Measurements from ENCODE around the gene SRSF4. TPM values are rescaled to one million over a fixed set of nuclear protein-coding genes. Genes with fewer than 3 reads are reported as not detected.

SRSF4 gene
- total and polyA plus RNA-seq, 9 of the 15 experiments (the other 6 are each of a cell fraction or from before 2014, with no cell fraction given) = 15.9 to 132 (median 82.0) TPM

- TF ChIP-seq BRD9 (IDR thresholded peaks at IDR 0.05; ENCODE audit: low read depth, partially characterized antibody) = peak; percentile 66
- no peak for TF ChIP-seq GTF3C2 (IDR thresholded peaks at IDR 0.05; ENCODE audit: borderline replicate concordance, extremely low read depth, insufficient read length)
- TF ChIP-seq MBD2 (IDR thresholded peaks at IDR 0.05; ENCODE audit: borderline replicate concordance, low read depth) = peak; percentile 78
- no peak for TF ChIP-seq ZNF655 (CRISPR knock-in tag; IDR thresholded peaks at IDR 0.05)
- TF ChIP-seq RNF2 (IDR thresholded peaks at IDR 0.05) = peak; percentile 75; the same call in 1 of the 2 replicates
- peak; percentile 53 for TF ChIP-seq XRCC5 (IDR thresholded peaks at IDR 0.05; ENCODE audit: low read depth, low read length)
- TF ChIP-seq PHF20 (IDR thresholded peaks at IDR 0.05; ENCODE audit: partially characterized antibody) = peak; percentile 90
- TF ChIP-seq HMGN3 (IDR thresholded peaks at IDR 0.05; ENCODE audit: borderline replicate concordance, extremely low read depth, insufficient read length, low read depth, low read length) = peak; percentile 95
- TF ChIP-seq E2F6 (IDR thresholded peaks at IDR 0.05; ENCODE audit: borderline replicate concordance in 1 of 2, extremely low read depth in 1 of 2, insufficient read depth in 1 of 2, insufficient read length in 1 of 2, low read depth in 1 of 2, low read length in 1 of 2, poor library complexity in 1 of 2, severe bottlenecking in 1 of 2) = peak; percentile 55 to 95
- no peak for TF ChIP-seq ZNF282 (CRISPR knock-in tag; IDR thresholded peaks at IDR 0.05)
- TF ChIP-seq PPARD (CRISPR knock-in tag; IDR thresholded peaks at IDR 0.05) = no peak
- TF ChIP-seq NFIX (CRISPR knock-in tag; IDR thresholded peaks at IDR 0.05; ENCODE audit: low read depth) = no peak
- TF ChIP-seq FOS (IDR thresholded peaks at IDR 0.05; ENCODE audit: extremely low read depth, insufficient read length) = no peak
- peak; percentile 99 for TF ChIP-seq BCOR (IDR thresholded peaks at IDR 0.05)
- TF ChIP-seq RBM25 (IDR thresholded peaks at IDR 0.05; ENCODE audit: low read depth, low read length, severe bottlenecking) = peak; percentile 54
- TF ChIP-seq NR2C1 (IDR thresholded peaks at IDR 0.05) = no peak
- TF ChIP-seq NR2C1 (tag; IDR thresholded peaks at IDR 0.05) = no peak
- TF ChIP-seq SMARCA4 (IDR thresholded peaks at IDR 0.05) = peak; percentile 61; the same call in 1 of the 2 replicates
- TF ChIP-seq FIP1L1 (IDR thresholded peaks at IDR 0.05; ENCODE audit: low read depth, low read length, poor library complexity, severe bottlenecking) = no peak
- TF ChIP-seq CREB3L1 (IDR thresholded peaks at IDR 0.05; ENCODE audit: borderline replicate concordance, low read depth) = no peak
Observed at GRCh38 chr1:29230553-29231378, 49.1 kb upstream of the SRSF4 start, which contains the start of gene MECR (continued).

Measured in K562 (cell line).